Measurements from ENCODE around the gene SMARCAL1.

The SMARCAL1 gene

GRCh38 chr2:216508229-216508628 is 95.9 kb downstream of the SMARCAL1 start:
- Histone ChIP-seq H3K4me1 (ENCODE audit: control insufficient read depth, insufficient read depth, low read length) (no peaks in the 10 kb centered on the region), H3K27ac (ENCODE audit: extremely low read depth, low read depth, low read length) (no peak overlapping the region), H3K9me3 (ENCODE audit: control insufficient read depth, insufficient read depth, low read depth, low read length) (no peaks in the 10 kb centered on the region), H3K36me3 (ENCODE audit: control insufficient read depth in 2 of 2, insufficient read depth in 1 of 2, low read length in 2 of 2) (peaks cover 25 to 41% of the 10 kb centered on the region in 2 experiments), H3K4me3 (ENCODE audit: low read depth, low read length) (no peak overlapping the region)
- ChIA-PET CTCF (interaction anchor here (1.0 to 2.7 kb wide), 5 partner anchors 8 to 1205 kb away, joined by 3 to 12 read pairs (median 4); no protein-coding TSS in a partner anchor), POLR2A (interaction anchor here (0.8 to 3.5 kb wide), 4 partner anchors 10 to 155 kb away, joined by 3 to 11 read pairs (median 3); partner anchors contain the start of gene RPL37A)
- TF ChIP-seq ZEB2 (tag by site-specific recombination; IDR thresholded peaks at IDR 0.05): no peak
- TF ChIP-seq KLF16 (tag by site-specific recombination; IDR thresholded peaks at IDR 0.05): no peak
- no peak for TF ChIP-seq ZNF280C (tag by site-specific recombination; IDR thresholded peaks at IDR 0.05)
- no peak for TF ChIP-seq ZIC2 (tag by site-specific recombination; IDR thresholded peaks at IDR 0.05)
- TF ChIP-seq ZNF561 (tag by site-specific recombination; IDR thresholded peaks at IDR 0.05; ENCODE audit: borderline replicate concordance): no peak
- TF ChIP-seq TCF7L2 (IDR thresholded peaks at IDR 0.05; ENCODE audit: borderline replicate concordance, low read depth, low read length): no peak
- TF ChIP-seq ZNF23 (tag by site-specific recombination; IDR thresholded peaks at IDR 0.05; ENCODE audit: borderline replicate concordance): no peak
- TF ChIP-seq ZNF37A (tag by site-specific recombination; IDR thresholded peaks at IDR 0.05): no peak
- TF ChIP-seq ZNF132 (tag by site-specific recombination; IDR thresholded peaks at IDR 0.05; ENCODE audit: borderline replicate concordance): no peak
- no peak for TF ChIP-seq ZNF24 (tag by site-specific recombination; IDR thresholded peaks at IDR 0.05)
- no peak for TF ChIP-seq ZBTB8A (tag by site-specific recombination; IDR thresholded peaks at IDR 0.05)
- TF ChIP-seq PRDM1 (tag by site-specific recombination; IDR thresholded peaks at IDR 0.05): no peak
- no peak for TF ChIP-seq WT1 (tag by site-specific recombination; IDR thresholded peaks at IDR 0.05)
- TF ChIP-seq ZNF426 (tag by site-specific recombination; IDR thresholded peaks at IDR 0.05): no peak
- no peak for TF ChIP-seq ZNF112 (tag by site-specific recombination; IDR thresholded peaks at IDR 0.05)

GRCh38 chr2:216516730-216517350 is 104.6 kb downstream of the SMARCAL1 start:
- Histone ChIP-seq H3K9me3 (ENCODE audit: control insufficient read depth, insufficient read depth, low read depth, low read length) (no peaks in the 10 kb centered on the region), H3K4me3 (ENCODE audit: low read depth, low read length) (no peak overlapping the region), H3K4me1 (ENCODE audit: control insufficient read depth, insufficient read depth, low read length) (no peaks in the 10 kb centered on the region), H3K36me3 (ENCODE audit: control insufficient read depth in 2 of 2, insufficient read depth in 1 of 2, low read length in 2 of 2) (peaks cover 0 to 9% of the 10 kb centered on the region in 2 experiments; a peak in 2 of 3 replicates), H3K27ac (ENCODE audit: extremely low read depth, low read depth, low read length) (no peak overlapping the region)
- POLR2A ChIA-PET: interaction anchor here (0.6 kb wide), 1 partner anchor 102 kb away, joined by 3 read pairs; no protein-coding TSS in a partner anchor
- CTCF ChIA-PET: interaction anchor here (0.6 to 13.1 kb wide), 25 partner anchors 10 to 1239 kb away, joined by 3 to 376 read pairs (median 5); partner anchors contain the start of gene IGFBP5
- peak; percentile 63 for TF ChIP-seq ZNF654 (tag by site-specific recombination; IDR thresholded peaks at IDR 0.05; ENCODE audit: low read depth)
- 0 out of 2 replicates have a peak, but pooled peaks have one; percentile 20 for TF ChIP-seq ZEB2 (tag by site-specific recombination; IDR thresholded peaks at IDR 0.05)
- TF ChIP-seq CTCF (tag by site-specific recombination; IDR thresholded peaks at IDR 0.05): peak; percentile 81
- TF ChIP-seq YY1 (tag by site-specific recombination; IDR thresholded peaks at IDR 0.05): no peak

All from HEK293 (cell line).